Measurements from ENCODE around the gene CDV3. TPM values are rescaled to one million over a fixed set of nuclear protein-coding genes. Genes with fewer than 3 reads are reported as not detected.
"Not testable (repeated sequence)": the region's sequence is repeated elsewhere in the genome, so short reads cannot be mapped to it uniquely, and the experiment has no call there.

CDV3 gene
- 100 to 1,000 TPM in 1 of 4 donors, 10 to 100 TPM in 3; 45.0 to 123 (median 58.3) TPM for total RNA-seq

DNA sequence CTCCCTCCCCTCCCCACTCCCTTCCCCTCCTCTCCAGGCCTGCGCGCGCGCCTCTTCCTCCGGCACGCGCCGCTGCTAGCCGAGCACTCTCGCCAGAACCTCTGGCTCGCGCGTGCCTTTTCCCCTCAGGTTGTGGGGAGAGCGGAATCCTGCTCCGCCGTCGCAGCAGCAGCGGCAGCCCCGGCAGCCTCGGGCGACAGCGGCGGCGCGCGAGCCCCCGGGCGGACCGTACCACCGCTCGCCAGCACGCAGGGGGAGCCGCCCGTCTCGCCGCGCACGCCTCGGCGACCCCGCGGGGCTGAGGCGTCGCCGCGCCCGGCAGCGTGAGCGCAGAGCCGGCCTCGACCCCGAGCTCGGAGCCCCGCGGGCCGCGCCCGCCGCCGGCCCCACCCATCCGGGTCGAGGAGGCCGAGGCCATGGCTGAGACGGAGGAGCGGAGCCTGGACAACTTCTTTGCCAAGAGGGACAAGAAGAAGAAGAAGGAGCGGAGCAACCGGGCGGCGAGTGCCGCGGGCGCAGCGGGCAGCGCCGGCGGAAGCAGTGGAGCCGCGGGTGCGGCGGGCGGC lies at the start of gene CDV3:
Gene CDV3 (plus strand): TSS at position 58 of the 566 bp plus-strand sequence. CDS start 359 bp downstream, at position 417.
- no peaks in the 10 kb centered on the region for H3K27me3 ChIP-seq
- TF ChIP-seq CTCF (IDR thresholded peaks at IDR 0.05) (no peak), POLR2A (IDR thresholded peaks at IDR 0.05) (peak; percentile 75 to 93)
- peaks cover 0 to 42% (median 9%) of the 10 kb centered on the region in 4 donors for H3K4me1 ChIP-seq
- H3K4me3 ChIP-seq: peak within 1 kb of the TSS; percentile 67 to 94 (median 76)
- H3K27ac ChIP-seq: peak within 1 kb of the TSS; percentile 93 to 100 (median 94)
- DNase-seq: no peak
- H3K9me3 ChIP-seq: no peaks in the 10 kb centered on the region
- H3K36me3 ChIP-seq: peaks cover 0 to 26% (median 0%) of the 10 kb centered on the region in 3 donors

DNA sequence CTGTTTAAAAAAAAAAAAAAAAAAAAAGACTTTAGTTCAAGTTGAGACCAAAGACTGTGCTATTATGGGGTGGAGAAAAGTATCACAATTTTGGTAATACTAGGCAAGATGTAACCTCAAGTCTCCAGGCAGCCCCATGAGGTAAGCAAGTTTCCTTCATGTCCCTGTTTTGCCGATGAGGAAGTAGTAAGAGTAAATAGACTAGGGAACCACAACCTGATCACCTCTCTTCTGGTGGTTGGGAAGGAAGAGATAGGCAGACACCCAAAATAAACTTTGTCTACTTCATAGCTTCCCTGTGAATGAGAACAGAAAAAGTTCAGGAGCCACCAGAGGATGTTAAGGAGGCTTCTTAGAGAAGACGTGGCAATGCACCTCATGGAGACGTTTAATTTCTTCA lies 49.7 kb upstream of the CDV3 start:
- not testable (repeated sequence) for H3K27ac ChIP-seq

GRCh38 chr3:133525435-133525834 lies 48.1 kb upstream of the CDV3 start:
- TF ChIP-seq CTCF (IDR thresholded peaks at IDR 0.05): no peak
- H3K36me3 ChIP-seq: no peaks in the 10 kb centered on the region
- no peak overlapping the region for H3K27ac ChIP-seq
- no peak overlapping the region for H3K4me3 ChIP-seq
- H3K4me1 ChIP-seq: no peaks in the 10 kb centered on the region
- H3K9me3 ChIP-seq: no peaks in the 10 kb centered on the region
- DNase-seq: no peak
- H3K27me3 ChIP-seq: no peaks in the 10 kb centered on the region

More for the DNA sequence above, 49.7 kb upstream of the CDV3 start:
- H3K4me3 ChIP-seq, H3K9me3 ChIP-seq, H3K36me3 ChIP-seq, H3K4me1 ChIP-seq, H3K27me3 ChIP-seq, DNase-seq: not testable (repeated sequence)

DNA sequence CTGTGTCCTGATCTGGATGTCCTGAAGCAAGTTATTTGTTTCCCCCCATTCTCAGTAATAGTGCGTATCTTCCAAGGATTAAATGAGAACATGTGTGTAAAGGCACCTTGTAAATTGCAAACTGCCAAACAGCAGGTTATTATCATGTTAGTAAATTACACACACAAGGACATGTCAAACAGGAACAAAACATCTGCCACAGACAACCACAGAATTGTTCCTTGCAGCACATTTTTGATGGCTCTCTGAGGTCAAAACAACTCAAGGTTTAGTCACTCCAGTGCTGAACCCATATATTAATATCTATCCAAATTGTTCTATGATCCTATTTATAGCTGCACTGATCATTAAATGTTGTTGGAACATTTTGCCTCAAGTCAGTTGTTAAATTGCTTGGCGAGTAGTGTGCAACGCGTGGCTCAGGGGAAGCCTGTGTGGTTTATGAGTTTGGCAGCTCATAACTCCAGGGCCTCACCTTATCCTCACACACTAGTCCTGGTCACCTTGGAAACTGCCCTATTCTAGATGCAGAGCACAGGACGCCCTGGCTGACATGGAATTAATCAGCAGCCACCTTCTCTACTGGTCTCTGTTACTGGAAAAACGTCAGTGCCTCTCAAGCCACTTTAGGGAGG lies 46.3 kb upstream of the CDV3 start:
- Histone ChIP-seq H3K9me3 (no peaks in the 10 kb centered on the region), H3K27ac (no peak overlapping the region), H3K4me3 (no peak overlapping the region), H3K27me3 (no peaks in the 10 kb centered on the region), H3K36me3 (no peaks in the 10 kb centered on the region), H3K4me1 (no peaks in the 10 kb centered on the region)
- TF ChIP-seq POLR2A (IDR thresholded peaks at IDR 0.05) (no peak), CTCF (IDR thresholded peaks at IDR 0.05) (no peak)
- no peak for DNase-seq

DNA sequence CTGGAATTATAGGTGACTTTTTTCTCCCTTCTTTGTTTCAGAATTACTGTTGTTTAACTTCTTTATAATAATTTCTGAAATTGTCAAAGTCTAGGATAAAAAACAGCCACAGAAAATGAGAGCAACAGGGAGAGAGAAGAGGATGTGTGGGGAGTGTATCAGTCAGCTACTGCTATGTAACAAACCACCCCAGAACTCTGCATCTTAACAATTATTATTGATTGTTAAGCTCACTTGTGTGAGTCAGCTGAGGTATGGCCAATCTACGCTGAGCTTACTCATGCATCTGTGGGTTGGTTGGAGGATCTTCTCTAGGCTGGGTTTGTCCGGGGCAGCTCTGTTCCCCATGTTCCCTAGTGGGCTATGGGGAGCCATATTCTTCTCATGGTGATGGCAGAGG lies 43.7 kb upstream of the CDV3 start:
- TF ChIP-seq POLR2A (IDR thresholded peaks at IDR 0.05) (no peak), CTCF (IDR thresholded peaks at IDR 0.05) (no peak)
- no peaks in the 10 kb centered on the region for H3K4me1 ChIP-seq
- H3K9me3 ChIP-seq: no peaks in the 10 kb centered on the region
- H3K4me3 ChIP-seq: no peak overlapping the region
- no peaks in the 10 kb centered on the region for H3K27me3 ChIP-seq
- DNase-seq: no peak
- no peak overlapping the region for H3K27ac ChIP-seq
- no peaks in the 10 kb centered on the region for H3K36me3 ChIP-seq

GRCh38 chr3:133531981-133532380 lies 41.5 kb upstream of the CDV3 start:
- Histone ChIP-seq H3K27ac (peak overlapping the region in 1 of 4 donors; percentile 13), H3K9me3 (no peaks in the 10 kb centered on the region), H3K27me3 (no peaks in the 10 kb centered on the region), H3K4me1 (peaks cover 0 to 4% (median 0%) of the 10 kb centered on the region in 4 donors), H3K36me3 (no peaks in the 10 kb centered on the region), H3K4me3 (no peak overlapping the region)
- no peak for DNase-seq
- no peak for TF ChIP-seq POLR2A (IDR thresholded peaks at IDR 0.05)
- TF ChIP-seq CTCF (IDR thresholded peaks at IDR 0.05): no peak

All from Peyer's patch (tissue), 4 donors.